ENCODE results near the gene MAT1A.

MAT1A gene

DNA sequence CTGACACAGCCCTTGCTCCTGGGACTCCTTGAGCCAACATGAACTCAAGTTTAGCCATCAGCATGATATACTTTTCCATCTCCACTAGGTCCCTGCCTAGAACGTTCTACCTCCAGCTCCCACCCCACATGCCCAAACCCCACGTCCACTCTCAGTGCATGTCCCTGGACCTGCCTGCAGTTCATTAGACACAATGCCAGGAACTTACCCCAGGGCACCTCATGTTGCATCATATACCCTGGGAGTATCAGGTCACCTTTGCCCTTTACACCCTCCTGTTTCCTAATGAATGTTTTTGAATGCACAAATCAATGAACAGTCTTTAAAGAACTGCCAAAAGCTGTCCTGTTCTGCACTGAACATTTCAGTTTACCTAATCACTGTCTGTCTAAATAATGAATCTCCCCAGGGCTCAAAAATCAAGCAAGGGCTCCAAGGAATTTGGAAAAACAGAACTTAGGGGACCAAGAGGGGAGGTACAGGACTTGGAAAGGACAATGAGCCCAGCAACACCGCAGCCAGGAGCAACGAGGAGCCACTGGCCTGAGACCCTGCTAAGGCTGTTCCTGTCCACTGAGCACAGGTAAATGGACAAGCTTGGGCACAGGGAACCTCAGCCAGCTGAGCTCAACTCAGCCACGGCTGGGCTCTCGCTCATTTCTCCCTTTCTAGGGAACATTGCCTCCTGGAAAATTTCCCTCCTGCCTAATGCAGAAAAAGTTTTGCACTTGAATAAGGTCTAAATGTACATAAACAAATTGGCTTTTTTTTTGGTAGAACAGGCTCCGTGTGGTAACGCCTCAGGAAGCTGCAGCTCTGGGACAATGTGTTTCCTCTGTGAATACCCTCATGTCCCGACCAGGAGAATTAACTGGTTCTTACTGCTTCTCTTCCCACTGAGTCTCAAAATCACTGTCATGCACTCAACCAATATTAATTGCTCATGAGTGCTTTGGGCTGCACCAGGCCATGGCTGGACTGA, 7.4 kb downstream of the MAT1A start:
- DNase-seq, result no peak

DNA sequence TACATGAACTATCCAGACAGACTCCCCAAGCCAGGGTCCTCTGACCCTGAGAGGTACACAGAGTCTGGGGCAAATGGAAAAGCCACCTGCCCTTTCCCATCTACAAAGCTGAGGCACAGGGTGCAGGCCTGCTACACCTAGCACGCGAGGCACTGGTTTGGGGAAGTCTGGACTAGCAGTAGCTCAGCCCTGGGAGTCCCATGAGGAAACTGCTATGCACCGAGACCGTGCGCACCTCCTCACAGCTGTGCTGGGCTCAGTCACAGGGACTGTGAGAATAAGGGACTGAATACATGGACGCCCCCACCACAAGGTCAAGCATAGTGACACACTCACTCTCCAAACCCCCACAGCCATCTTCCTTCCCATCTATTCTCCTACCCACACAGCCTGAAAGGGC, 8.2 kb downstream of the MAT1A start:
- no peak for DNase-seq

DNA sequence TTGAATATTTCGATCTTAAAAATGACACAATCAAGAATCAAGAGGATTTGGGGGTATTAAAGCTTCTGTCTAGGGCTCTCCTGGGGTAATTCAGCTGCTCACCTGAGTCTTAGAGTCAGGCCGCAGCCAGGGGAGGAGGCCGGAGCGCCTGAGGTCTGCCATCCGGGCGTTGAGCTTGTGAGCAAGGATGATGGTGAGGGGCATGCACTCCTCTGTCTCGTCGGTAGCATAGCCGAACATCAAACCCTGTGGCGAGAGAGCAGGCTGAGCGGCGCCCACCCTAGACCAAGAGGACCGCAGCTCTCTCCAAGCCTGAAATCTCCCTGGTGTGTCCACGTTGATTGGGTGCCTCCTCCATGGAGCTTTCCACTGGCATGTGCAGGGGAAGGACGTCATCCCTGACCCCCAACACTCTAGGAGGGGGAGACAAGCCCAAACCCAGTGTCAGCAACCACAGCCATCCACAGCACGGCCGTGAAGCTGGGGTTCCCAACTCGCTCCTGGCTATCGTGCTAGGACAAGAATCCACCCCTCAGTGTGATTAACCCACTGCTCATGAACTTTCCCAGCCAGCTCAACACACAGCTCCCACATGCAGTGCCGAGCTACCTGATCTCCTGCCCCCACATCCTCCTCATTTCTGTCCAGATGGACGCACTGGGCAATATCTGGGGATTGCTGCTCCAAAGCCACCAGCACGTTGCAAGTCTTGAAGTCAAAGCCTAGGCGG, 9.2 kb downstream of the MAT1A start:
- no peak for DNase-seq

DNA sequence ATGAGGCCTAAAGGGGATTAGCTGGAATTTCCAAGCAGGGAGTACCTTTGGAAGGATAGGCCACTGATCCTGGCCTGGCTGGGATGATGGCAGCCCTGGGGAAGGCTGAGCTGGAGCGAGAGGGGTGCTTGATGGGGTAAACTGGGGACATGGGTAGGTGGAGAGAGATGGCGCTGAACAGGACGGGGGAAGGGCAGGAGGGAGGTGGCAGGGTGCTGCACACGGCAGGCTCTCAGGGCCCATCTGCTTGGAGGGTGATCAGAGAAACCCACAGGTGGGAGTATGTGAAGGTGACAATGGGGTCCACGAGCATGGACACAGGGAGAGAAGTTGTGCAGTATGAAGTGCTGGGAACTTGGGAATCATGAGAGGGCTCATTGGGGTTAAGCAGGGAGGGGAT, 10.3 kb downstream of the MAT1A start:
- DNase-seq, result no peak

DNA sequence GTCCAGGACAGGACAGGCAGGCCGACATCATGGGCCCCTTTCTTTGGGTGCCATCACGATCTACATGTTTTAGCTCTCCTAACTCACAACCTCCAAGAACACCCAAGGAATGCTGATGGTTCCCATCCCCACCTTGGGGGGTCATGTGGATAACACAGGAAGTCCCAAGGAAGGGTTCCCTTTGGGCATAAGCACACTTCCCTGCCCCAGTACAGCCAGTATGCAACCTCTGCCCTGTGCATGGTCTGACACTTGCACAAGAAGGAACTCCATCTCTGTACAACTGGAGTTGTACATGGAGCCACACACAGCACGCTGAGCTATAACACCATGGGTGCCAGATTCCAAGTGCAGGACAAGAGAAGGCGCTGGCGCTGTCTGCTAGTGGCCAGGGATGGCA, 11.0 kb downstream of the MAT1A start:
- DNase-seq, result no peak

DNA sequence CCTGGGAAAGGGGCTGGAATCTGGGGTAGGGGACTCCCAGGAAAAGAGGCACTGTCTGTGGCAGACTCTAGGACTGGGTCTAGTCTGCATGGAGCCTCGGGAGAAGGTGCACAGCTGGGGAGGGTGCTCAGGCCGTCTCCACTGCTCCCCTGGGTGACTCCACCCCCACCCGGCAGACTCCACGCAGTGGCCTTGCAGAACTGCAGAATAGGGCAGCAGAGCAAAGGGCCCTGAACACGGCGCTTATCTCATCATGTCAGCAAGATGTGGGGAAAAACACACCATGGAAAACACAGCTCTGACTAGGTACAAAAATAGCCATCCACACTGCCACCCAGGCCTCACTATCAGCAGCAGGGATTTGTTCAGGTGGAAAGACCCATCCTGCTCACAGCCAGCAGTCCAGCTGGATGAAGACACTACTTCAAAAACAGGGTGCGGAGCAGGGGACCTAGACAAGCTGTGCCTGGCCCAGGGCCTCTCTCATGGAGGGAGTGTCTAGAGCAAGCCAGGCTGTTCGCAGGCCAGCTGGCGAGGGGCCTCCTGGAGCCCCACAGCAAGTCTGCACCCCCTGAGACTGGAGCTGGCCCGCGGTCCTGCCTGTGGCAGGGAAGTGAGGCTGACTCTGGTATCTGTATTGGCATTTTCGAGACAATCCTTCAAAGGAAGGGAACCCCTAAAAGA, 11.7 kb downstream of the MAT1A start:
- DNase-seq, result no peak

DNA sequence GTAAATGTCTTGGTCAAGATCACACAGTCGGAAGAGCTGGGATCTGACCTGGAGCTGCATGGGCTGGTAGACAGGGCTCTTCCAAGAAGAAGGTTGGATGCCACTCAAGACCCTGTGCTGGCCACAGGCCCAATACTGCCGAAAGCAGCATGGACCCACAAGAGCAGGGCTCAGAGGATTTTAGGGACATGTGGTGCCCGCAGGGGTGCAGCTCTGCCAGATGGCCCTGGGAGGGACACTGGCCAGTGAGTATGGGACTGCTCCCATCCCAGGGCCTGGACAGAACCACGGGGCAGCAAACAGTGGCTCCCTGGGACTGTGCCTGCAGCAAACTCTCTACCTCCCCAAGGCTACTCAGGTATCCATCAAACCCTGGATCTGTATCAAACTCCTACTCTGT, 12.4 kb downstream of the MAT1A start:
- no peak for DNase-seq

DNA sequence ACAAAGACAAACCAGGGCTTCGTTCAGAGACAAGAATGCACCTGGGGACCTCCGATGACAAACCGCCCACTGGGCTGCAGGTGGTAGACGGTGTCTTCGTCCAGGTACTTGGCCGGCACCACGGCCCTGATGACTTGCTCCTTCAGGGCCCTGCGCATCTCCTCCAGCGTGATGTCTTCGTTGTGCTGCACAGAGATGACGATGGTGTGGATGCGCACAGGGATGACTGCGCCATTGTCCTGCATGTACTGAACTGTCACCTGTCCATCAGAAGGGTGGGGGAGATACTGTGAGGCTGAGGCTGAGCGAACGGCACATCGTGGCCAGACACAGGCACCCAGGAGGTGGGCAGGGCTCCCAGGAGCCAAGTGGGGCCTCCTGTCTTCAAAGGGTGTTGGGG, 13.1 kb downstream of the MAT1A start:
- DNase-seq, result no peak

DNA sequence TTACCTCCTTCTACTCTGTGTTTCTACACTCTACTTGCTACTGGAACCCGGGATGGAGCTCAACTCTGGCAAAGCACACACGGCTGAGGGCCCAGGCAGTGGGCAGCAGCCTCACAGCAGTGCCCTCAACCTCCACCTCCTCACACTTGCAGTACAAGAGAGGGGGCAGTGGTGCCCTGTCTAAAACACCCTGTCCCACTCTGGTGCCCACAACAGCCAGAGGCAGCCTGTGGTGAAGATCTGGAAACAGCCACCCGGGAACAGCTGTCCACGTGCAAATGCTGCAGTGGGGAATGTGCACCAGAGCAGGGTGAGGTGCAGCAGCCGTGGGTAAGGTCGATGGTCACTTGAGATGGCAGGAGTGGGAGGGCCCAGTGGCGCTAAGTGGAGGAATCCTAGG, 13.7 kb downstream of the MAT1A start:
- no peak for DNase-seq

DNA sequence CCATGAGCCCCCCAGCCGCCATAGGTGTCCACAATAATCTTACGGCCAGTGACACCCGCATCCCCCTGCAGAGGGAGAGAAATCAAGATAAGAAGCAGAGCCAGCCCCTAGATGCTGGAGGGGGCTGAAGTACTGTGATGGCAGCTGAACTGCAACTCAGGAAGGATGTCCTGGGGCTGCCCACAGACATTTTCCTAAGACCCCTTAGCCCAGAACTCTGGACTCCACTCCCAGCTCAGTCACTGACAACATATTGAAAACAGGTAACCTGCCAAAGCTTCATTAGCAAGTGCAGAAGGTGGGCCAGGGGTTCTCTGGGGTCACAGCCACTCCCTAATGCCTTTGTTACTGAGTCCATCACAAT, 14.3 kb downstream of the MAT1A start:
- no peak for DNase-seq

DNA sequence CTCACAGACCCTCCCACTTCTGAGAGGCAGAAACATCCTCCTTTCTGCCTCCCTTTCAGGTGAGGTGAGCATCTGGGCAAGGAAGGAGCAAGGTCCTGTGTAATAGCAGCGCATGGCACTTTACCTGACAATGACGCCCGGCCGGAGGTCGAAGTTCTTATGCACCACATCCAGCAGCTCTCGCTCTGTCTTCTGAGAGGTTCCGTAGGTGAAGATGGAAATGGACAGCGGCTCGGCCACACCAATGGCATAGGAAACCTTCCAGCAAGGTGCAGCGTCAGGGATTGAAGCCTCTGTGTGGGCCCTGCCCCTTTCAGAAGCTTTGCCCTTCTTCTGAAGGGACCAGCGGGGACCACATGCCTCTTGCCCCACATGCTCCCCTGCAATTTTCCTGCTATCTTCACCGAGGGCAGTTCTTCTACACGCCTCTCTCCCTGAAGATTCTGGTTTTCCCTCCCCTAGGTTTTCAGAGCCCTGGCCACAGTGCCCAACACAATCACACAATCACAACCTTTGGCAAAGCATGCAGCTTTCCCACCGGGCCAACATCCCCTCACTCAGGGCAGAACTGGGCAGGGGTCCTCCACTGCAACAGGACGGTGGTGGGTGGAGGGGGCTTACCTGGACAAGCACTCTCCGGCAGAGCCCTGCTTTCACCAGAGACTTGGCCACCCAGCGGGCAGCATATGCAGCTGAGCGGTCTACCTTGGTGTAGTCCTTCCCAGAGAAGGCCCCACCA, 14.9 kb downstream of the MAT1A start:
- DNase-seq, result no peak

DNA sequence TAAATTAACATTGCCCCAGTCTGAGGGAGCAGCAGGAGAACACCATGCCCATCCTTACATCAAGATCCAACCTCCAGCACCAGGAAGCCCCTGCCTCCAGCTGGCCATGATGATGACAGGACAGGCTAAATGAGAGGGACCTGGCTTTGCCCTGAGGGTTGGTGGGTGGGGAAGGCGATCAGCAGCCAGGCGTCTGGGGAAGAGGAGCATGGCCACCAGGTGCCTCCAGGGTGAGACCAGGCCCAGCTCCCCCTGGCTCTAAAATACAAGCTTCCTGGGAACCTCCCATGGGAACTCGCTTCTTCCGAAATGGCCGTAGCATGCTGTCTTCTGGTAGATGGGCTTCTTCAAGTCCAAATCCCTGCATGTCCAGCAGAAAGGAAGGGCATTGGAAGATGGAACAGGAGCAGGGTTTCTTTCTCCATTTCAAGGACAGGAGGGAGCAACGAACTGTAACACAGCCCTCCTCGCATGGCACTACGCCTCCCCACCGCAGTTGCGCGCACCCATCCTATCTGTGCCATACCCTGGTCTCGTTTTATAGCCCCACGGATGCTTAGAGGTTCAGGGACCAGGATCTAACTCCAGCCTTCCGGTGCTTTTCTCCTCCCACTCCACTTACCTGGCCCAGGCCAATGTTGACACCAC, 15.8 kb downstream of the MAT1A start:
- DNase-seq, result no peak

DNA sequence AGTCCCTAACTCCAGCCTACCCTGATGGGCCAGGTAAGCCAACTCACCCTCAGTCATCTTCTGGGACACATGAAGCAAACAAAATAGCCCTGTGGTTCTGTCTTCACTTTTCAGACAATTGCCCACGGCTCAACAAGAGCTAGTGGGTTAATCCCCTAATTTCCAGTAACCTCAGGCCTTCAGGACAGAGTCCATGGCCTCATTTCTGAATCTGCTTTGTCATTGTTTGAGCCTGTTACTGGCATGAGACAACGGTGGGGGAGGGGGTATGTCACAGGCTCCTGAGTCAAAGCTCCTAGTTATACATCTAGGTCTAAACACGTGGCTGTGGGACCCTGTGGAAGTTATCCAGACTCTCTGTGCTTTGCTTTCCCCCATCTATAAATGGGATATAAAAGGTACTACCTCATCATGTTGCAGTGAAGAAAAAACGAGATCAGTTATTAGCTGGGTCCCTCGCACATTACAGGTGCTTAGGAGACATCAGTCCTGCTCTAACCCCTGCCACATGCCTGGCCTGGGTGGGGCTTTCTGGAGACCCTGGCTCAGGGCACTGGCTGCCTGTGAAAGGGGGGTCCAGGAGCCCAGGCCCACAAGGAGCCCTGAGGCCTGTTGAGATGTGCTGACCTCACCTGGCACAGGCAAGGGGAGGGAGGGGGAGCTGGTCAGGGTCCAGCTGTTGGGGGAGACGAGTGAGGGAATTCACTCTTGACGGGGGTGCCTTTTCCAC, 16.5 kb downstream of the MAT1A start:
- no peak for DNase-seq

DNA sequence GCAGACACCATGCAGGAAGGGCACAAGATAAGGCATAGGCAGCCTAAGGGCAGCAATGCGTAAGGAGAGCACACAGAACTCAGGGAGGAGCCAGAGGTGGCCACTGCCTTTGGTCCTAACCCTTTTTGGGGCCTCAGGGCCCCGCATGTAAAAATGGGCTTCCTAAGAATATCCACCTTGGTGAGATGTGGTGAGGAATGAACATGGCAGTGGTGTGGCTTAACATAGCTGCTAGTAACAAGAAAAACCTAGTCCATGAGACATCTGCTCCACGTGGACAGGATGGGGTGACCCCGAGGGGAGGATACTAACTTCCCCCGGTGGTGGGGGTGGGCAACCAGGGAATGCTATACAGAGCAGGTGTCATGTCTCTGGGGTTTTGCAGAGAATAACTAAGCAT, 18.0 kb downstream of the MAT1A start:
- DNase-seq, result no peak

DNA sequence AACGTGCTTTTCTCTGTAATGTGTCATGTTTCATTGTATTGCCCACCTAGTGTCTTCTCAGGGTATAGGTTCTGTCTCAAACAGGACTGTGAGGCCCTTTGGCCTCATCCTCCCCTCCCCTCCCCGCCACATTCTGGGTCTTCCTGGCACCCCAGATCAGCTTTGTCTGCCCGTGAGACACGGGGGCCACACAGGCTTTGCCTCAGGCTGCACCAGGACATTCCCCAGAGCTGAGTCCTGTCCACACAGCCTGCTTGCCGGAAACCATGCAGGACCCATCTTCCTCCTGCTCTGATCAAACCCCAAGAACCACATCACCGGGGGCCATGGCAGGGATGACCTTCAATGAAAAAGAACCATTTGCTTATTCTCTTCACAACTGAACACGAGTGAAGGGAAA, 18.6 kb downstream of the MAT1A start:
- no peak for DNase-seq

DNA sequence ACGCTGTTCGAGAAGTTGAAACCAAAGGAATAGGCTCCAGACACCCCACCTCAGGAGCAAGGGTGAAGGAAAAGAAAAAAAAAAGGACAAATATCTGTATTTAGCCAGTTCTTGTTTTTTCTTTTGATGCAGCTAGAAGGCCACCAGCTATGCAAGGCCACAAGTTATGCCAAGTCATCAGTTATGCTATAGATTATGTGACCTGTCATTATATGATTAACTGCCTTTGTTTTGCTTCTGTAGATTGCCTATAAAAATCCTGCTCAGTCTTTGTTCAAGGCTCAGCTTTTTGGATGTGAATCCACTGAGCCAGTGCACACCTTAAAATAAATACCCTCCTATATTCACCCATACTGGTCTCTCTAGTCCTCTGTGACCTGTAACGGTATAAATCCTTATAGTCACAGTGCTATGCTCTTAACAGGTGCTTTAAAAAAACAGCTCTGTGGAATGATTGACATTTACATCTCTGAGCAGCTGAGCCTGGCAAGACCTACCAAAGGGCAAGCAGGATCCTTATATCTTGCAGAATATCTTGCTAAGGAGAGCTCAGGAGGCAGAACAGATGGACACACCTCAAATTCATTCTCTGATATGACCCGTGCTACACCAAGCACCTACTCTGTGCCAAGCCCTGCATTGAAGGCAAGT, 20.4 kb downstream of the MAT1A start:
- DNase-seq, result no peak

DNA sequence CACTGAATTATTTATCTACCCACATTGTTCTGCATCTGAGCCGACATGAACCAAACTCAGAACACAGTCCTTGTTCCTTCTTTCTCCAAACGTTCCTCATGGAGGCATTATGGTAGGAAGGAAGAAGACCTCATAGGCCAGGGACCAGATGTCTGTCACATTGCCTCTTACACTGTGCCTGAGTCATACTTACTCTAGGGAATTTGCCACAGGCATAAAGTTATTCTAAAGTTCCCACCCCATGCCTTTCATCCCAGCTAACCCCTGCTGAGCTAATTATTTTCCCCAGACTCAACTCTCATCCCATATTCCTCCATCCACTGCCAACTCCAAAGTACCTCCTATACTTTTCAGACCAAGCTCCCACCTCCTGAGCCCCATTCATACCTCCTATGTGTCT, 21.2 kb downstream of the MAT1A start:
- no peak for DNase-seq

DNA sequence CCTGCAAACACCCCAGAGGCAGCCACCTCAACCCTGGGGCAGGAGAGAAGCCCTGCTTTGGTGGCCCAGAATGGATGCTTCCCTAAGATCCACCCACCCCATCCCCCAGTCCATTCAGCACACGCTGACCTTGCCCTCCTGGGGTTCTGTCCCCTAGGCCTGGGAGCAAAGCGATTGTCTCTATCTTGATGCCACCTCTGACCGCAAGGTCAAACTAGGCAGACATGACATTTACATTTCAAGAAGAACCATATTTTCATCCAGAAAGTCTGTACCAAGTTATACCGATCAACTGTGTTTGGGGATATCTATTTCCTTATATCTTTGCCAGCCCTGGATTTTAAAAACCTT, 23.0 kb downstream of the MAT1A start:
- DNase-seq, result no peak

DNA sequence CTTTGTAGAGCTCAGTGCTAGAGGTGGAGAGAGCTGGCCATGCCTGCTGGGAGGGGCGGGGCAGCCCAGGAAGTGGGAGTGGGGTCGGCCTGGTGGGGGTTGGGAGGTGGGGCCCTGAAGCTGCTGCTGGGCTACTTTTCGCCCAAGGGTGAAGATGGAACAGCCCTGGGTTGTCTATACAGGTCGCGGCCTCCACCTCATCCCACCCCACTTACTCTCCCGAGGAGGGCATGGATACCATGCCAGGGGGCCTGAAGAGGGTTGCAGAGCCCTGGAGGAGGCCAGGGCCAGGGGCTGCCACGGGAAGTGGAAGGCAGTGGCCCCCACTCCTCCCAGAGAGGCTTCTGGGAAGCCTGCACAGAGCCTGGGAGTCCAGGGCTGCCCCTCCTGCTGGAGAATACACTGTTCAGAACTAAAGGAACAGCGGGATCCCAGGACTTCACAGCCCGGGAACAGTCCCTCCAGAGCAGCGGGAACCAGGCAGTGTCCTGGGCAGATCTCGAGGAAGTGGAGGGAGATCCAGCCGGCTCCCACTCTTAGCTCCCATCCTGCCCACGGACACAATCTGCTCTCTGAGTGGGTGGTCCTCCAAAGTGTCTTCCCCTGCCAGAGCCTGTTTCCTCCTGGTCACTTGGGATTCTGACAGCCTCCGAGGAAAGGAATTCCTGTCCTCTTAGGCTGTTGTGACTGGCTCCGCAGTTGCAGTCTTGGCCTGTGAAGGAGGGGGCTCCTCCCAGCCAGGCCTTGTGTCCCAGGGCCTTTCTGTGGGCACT, 23.5 kb downstream of the MAT1A start:
- DNase-seq, result no peak

Data from right forelimb (tissue), 1 donor.